ENCODE results near the gene GRIK4.

The GRIK4 gene

DNA sequence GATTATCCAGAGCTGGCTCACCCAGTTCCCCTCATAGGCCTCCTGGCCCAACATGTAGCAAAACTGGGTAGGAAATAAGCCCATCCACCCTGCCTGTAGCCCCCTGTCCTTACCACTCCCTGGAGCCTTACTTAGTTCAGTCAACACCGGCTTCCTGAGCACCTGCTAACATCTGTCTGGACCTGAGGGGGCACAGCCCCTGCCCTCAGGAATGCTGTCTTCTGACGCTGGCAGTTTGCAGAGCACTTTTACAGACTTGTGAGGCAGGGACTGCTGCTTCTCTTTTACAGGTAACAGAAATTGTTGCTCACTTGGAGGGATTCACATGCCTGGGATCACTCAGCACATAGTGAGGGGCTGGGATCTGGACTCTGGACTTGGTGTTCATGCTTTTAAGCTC, 360.4 kb downstream of the GRIK4 start:
- no peak for DNase-seq

DNA sequence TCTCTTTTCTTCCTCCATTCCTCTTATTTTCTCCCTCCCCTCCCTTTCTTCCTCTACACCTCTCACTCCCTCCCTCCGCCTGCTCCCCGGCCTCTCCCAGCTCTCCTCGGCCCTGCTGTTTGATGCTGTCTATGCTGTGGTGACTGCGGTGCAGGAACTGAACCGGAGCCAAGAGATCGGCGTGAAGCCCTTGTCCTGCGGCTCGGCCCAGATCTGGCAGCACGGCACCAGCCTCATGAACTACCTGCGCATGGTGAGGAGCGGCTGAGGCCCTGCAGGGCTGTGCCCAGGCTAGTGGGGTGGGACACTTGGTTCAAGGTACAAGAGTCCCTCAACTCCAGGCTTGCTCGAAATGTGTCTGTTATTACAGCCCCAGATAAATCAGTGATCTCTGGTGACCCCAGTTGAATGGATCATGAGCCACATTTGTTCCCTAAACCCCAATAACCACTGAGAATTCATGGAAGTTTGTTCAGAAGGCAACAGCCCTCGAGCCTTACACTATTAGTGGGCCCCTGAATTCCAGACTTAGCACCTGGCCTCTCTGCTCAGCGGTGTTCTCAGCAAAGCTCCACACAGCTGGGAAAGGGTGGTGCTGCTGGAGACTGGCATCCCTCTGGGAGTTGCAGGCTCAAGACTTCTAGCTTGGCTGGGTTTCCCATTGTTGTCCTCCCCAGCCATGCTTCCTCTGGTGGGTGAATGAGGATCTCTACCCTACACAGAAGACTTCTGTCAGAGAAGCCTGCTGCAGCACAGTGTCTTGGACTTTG, 362.6 kb downstream of the GRIK4 start:
- no peak for DNase-seq

DNA sequence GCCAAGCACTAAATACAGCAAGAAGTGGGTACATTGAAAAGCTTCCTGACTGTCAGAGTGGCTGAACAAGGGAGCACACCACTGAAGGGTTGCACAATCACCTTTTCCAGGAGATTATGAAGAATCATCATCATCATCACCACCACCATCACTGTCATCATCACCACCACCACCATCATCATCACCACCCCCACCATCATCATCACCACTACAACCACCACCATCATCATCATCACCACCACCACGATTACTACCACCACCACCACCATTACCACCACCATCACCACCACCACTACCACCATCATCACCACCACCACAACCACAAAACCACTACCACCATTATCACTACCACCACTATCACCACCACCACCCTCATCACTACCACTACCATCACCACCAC, 364.4 kb downstream of the GRIK4 start:
- no peak for DNase-seq

DNA sequence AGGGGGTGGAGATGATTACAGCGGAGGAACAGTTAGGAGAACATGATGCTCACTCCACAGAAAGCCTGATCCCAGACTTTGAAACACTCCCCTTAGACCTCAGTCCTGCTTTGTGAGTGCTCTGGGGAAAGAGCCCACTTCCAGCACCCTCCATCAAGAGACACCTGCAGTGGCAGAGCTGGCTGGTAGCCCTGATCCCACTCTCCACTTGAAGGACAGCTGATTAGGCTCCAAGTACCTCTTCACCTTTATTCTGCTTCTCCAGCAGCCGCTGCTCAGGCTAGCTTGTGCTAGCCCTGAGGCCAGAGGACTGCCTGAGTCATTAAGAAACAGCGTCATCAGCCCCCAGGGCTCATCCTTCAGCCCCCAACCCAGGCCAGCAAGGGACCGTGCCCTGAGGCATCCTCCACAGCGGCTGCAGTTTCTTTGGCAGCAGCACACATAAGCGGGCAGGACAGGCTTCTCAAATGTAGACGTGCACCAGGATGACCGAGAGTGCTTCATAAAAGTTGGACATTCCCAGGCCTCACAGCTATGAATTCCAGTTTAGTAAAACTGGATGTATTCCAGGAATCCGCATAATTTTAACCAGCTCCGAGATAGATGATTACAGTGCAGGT, 366.3 kb downstream of the GRIK4 start:
- DNase-seq: no peak

DNA sequence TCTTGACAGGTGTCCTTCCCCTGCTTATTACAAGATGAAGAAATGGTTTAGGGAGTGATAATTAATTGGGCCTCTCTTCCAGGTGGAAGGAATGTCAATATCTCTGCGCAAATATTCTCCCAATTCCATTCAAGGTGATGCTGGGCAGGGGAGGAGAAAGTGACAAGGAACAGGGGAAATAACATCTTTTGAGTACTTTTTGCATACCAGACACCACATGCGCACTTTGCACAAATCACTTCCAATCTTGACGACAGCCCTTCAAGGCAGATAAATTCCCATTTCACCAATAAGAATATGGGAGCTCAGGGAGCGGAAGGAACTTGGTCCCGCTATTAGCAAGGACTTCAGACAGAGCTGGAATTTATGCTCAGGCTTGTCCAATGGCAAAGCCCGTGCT, 367.2 kb downstream of the GRIK4 start:
- DNase-seq: no peak

DNA sequence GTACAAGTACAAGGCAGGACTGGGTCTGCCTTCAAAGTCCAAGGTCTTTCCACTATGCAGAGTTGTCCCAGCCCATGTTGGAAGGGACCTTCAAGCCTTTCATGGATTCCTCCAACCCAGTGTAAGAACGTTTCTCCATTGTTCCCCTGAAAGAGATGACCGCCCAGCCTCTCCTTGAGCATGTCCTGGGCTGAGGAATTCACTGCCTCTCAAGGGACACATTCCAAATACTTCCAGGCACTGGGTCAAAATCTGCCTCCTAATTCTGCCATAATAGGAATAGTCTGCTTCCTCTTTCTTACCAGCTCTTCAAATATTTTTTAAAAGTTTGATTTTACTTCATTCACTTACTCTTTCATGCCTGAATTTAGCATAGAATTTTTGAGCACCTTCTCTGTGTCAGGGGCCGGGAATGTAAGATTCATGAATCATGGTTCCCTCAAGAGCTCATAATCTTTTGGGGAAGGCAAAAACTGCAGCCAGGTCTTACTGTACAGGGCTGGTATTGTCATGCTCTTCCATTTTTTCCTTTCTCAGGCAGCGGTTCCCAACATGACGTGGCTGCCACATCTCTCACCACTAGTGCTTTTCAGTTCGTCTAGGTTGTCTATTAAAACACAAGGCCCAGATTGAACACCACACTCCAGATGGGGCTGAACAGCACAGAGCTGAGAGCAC, 369.1 kb downstream of the GRIK4 start:
- no peak for DNase-seq

DNA sequence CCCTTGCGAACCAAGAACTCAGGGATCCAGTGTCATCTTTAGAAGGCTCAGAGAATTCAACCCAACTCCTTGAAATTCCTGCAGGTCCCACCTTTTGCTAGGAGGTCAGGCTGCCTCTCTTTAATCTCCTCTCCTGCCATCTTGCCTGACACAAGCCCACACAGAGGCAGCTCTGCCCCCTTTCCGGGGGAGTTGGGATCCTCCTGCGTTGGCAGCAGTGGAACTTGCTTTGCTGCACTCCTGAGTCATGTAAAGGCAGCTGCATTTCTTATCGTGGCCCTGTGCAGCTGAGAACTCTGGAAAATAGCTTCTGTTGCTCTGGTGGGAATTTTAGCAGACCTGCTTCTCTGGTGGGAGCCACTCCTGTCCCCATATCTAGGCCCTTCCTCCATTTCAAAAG, 370.0 kb downstream of the GRIK4 start:
- no peak for DNase-seq

DNA sequence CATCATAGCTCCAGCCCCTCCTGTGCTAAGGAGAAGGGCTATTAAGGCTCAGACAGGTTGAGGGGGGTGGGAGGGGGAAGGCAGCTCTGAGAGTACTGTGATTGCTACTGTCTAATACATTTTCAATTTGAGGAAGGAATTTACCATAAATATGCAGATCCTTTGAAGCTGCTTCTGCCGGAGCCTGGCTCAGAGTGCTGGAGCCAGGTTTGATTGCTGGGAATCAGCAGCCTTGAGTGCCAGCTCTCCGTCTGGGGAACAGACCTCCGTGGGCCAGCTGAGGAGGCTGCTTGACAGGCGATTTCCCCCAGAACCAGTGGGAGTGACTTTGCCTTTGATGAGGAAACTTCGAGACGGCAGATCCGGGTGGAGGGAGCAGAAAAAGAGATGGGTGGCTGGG, 370.6 kb downstream of the GRIK4 start:
- DNase-seq: no peak

DNA sequence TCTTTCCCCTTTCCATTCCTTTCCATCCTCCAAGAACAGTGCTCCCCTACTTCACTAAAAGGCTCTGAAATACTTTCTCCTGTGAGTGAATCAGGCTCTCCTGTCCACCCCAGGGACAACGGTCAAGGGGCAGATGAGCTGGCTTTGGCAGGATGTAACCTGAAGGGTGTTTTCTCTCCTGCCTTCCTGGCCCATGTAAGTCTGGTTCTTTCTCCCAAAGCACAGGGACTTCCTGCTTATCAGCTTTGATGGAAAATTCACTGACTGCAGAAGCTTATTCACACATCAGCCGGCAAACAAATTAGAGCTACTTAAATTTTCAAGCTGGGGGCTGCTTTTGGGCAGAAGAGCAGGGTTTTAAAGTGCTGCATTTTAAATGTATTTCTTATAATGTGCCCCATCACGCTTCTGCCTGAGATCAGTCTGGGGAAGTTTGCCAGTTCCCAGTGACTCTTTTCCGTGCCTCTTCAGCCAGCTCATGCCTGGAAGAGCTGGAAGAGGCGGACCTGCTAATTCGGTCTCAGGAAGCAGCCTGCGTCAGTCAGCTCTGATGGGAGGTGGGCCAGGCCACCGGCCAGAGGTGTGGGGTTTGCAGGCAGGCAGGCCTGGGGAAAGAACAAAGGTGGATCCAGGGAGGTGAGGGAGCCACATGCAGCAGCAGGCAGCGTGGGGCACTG, 372.0 kb downstream of the GRIK4 start:
- DNase-seq: no peak

DNA sequence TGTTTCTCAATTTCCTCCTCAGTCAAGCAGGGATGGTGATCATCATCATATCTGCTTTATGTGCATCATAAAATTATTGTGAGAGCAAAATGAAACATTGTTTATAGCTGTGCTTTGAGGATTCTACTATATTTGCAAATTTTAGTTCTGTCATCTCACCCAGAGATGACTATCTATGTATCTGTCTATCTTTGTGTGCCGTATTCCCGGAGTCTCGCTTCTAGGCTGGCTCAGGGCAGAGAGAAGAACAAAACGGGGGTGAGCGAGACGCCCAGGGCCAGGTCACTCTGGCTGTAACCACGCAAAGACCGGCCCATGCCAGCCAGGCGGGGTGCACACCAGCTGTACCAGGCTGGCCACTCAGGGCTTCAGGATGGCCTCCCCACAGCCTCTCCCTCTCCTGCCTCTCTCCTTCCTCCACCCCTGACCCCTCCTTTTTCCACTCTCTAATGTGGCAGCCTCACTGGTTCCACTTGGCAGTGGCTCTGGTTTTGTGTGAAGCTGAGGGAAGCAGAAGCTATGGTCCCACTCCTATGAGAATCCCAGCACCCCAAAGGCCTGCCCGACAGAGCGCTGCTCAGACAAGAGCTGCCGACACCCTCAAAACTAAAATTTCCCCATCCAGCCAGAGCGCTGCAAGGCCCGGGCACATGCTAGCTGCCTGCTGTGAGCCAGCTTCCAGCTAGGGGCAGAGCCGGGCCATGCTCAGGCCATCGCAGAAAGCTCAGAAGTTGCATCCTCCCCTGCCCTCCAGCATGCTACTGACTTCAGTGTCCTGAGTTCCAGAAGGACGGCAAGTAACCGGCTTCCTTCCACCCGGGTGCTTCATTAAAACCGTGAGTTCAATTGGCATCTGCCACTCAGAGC, 372.8 kb downstream of the GRIK4 start:
- DNase-seq: no peak

DNA sequence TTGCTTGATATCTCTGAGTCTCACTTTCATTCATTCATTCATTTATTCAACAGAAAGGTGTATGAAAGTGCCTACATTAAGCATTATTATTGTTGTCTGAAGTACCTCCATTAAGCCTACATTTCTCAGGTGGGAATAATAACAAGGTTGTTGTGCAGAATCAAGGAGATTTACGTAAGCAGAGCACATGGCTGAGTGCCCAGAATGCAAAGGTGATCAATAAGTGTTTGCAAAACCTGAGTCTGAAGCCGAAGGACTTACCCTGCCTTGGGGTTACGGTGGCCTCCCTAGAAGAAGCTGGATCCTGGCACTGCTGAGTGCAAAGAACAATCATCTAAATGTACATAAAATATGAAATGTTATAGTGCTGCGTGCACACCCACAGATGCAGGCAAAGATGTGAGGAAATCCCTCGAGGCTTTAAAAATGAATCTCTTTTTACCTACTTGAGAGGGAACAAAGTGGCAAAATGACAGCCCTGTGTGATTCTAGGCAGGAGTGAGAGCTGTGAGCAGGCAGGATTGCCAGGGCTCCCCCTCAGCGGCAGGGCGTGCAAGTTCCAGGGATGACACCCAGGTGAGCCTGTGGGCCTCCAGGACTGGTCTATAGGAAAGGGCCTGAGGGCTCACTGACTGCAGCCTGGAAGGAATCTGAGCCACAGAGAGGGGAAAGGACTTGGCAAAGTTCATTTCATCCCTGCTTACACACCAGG, 379.2 kb downstream of the GRIK4 start:
- DNase-seq: no peak

DNA sequence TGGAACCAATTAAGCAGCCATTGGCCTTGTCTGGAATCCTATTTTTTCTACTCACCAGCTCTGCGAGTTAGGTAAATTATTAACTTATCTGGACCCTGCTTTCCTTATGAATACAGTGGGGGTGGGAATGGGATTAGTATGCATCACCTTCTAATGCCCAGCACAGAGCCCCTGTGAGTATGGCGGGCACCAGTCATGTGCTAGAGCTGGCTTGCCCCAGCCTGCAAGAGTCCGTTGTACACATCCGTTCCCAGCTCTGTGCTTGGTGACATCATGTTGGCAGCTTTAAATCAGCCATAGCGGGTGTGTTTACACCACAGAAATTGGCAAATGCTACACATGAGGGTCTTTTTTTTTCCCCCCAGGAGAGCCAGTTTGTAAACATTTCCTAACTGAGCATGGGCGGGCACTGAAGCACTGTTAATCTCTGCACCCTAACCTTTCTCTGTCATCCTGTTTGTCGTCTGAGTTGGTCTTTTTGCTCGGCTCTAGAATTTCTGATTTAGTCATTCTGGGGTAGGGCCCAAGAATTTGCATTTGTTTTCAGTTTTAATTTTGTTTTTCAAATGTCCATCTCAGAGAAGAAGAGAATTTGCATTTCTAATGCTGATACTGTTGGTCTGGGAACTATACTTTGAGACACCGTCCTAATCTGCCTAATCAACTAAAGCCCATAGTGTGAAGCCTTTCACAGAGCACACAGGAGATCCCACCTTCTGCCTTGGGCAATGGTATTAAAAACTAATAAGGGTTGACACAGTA, 382.1 kb downstream of the GRIK4 start:
- no peak for DNase-seq

DNA sequence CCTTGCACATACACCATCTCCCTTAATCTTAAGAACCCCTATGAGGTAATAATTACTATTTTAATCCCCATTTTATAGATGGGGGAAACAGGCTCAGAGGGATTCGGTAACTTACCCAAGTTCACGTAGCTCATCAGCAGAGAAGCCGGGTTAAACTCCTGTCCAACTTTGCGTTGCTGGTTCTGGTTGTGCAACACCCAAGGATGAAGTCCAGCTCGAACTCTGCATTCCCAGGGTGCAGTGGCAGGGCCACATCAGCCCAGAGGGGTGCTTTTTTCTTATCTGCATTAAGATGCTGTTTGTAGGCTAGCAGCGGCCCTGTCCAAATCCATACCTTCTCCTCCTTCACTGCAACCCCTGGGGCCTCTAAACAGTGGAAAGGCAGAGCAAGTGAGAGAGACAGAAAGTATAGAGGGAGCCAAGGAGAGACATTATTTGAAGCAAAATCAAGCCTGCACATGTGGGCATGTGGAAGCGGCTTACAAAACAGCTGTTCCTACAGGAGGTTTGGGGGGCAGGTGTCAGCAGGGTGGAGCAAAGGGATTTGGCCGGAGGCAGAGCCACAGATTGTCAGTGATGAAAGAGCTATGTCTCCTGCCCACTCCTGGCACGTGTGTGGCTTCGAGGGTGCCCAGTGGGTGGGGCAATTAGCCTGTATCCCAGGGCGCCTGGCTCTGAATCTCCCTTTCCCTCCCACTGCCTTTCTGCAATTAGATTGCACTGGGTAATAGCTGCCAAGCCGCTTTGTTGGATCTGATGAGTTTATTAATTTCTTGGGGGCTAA, 382.8 kb downstream of the GRIK4 start:
- no peak for DNase-seq

DNA sequence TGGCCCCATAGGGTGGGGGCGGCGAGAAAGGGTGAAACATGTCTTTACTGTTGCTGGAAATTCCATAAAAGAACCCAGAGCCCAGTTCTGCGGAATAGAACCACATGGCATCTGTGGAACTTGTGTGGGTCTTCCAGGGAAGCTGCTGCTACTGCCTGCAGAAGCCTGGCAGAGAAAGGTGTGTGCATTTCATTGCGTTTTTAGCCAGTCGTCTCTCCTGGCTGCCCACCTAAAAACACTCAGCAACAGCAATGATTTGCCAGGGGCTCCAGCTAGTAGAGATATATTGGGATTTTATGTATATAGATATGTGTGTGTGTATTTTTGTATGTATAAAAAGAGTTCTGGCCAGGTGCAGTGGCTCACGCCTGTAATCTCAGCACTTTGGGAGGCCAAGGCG, 385.1 kb downstream of the GRIK4 start:
- DNase-seq: no peak

DNA sequence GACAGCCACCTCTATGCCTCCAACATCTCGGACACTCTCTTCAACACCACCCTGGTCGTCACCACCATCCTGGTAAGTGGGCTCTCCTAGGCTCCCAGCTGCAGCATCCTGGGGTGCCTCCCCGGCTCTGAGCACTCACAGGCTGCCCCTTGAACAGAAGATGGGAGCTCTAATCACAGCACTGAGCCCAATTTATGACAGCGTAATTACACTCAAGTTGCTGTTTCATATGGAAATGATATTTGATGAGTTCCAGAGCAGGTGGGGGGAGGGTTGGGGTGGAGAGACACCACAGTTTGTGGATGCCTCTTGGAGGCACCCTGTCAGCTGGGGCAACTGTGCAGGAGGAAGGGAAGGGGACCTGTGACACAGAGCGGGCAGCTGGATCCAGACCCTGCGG, 387.0 kb downstream of the GRIK4 start:
- no peak for DNase-seq

DNA sequence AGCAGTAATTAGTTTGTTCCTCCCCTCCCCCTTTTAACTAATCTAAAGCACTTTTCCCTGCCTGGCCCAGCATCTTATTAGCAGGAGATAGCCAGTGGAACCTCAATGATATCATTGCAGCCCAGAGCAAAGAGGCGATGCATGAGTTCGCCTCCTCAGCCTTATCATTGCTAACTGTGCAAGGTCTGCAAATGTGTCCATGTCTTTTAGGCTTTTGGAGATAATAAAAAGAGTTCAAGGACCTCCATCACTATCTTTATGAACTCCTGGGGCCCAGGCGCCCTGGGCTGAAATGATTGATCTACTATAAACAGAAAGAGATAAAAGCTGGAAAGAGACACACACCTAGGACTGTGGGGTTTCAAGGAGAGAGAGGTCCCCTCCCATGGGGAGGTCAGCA, 388.2 kb downstream of the GRIK4 start:
- DNase-seq: no peak

DNA sequence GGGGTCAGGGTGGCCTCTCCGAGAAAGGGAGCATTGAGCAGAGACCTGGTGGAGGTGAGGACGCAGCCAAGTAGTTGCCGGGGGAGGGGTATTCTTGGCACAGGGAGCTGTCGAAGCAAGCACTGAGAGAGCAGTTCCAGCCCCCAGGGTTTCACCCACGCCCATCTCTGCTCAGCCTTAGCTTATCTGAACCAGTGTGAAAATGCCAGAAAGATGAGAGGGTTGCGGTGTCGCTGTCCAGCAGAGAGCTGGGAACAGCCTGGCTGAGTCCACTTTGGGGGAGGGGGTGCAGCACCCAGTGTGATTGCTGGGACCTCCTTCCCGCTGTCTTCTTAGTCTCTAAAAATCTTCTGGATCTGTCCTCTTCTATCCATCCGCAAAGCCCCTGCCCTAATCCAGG, 389.1 kb downstream of the GRIK4 start:
- no peak for DNase-seq

DNA sequence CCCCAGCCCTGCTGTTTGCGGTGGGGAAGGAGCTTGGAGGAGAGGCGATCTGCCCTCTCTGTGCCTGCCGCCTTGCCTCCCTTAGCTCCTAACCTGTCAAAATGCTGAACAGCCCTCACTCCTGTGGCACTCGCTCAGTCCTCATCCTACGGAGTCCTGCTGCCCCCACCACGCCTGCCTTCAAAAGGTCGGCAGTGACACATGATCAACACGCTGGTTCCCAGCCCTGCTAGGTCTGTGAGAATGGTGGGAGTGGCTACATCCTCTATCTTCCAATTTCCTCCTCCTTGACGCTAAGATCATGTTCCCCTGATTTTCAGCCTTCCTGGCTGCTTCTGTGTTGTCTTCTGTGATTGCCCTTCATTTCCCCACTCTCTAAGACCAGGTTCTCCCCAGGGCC, 392.1 kb downstream of the GRIK4 start:
- DNase-seq: no peak

DNA sequence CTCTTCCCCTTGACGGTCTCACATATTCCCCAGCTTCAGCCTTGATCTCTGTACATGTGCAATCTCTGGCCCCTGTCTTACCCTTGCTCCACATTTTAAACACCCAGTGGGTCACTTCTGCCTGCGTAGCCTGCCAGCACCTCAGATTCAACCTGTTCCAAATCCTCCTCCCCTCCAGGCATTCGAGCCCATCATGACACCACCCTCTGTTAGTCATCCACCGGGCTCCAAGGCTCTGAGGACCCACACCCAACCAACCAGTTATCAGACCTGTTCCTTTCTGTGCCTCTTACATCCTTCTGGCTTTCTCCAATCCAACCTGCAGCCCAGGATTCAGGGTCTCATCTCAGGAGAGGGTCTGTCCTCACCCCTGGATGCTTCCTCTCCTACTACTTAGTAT, 392.6 kb downstream of the GRIK4 start:
- DNase-seq: no peak

DNA sequence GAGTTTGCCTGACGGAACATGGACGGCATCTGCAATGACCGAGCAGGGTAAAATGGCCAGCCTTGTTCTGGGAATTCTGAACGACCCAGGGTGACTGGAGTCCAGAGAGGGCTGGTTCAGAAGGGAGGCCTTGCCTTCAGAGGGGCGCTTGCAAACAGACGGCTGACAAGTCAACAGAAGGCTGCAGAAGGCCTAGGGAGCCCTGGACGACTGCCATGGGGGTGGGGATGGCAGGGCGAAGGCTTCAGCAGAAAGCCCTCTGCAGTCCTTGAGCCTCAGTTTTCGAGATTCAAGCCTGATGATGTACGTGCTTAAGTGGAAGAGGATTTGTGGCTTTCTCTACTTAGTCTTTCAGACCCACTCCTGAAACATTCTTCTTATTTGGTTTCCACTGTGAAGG, 395.2 kb downstream of the GRIK4 start:
- DNase-seq: no peak

DNA sequence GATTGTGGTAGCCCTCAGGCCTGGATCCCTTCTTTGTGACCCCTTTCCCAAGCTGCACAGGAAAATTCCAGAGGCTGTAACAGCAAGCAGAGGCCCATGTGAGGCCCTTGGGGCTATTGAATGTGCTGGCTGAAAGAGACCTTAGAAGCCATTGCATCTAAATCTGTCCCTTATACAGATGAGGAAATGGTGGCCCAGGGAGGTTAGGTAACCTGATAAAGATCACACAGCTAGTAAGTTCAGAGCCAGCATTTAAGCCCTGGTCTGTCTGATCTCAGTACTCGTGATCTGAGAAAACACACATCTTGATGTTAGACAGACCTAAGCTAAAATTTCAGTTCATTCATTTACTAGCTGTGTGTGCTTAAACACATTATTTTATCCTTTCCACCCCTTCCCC, 396.4 kb downstream of the GRIK4 start:
- no peak for DNase-seq
